GM12864 (cell line): ENCODE data around the gene PPCS.

Source experiments
- DNase-seq: peaks from one replicate; pipeline ENCODE4 v3.0.0-alpha.2; 2011; ENCODE audit warnings: low read depth
- H3K4me3 ChIP-seq: 2 replicates; pipeline ENCODE4 v1.5.1; 2011; ENCODE audit warnings: mild to moderate bottlenecking, low read depth, low read length, control low read depth
- TF ChIP-seq, protein P1 (sequence below): IDR thresholded peaks from 2 replicates; pipeline ENCODE4 v1.5.1; 2011; ENCODE audit warnings: low read depth, mild to moderate bottlenecking, moderate library complexity, low read length, control low read depth, inconsistent platforms; ENCODE audit errors: missing control alignments

The PPCS gene

DNA sequence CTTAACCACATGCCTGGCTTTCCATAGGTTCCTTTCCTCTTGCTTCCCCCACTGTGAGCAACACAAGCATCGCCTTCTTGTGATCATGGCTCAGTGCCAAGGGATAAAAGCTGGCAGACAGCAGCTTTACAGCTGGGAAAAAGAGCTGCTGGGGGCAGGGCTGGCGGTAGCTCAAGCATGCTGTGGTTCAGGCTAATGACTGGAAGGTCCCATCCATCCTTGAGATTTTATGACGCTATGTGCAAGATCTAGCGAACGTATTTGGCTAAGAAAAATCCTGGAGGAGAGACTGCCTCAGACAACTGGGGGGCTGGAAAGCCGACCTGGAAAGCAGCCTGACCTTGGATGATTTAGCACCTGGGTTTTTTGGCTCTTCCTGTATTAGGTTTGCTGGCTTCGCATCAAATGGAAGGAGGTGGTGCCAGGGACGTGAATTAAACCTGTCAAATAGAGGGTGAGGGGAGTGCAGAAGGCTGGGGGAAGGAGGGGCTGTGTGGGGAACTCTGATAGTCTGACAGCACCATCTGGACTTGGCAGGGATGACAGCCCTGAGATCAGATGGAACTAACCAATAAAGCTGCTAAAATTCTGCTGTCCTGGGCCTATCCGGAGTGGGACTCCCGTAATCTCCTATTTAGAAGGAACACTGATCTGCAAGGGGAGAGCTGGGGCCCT lies 35.3 kb upstream of the PPCS start:
- no peak overlapping the region for H3K4me3 ChIP-seq
- DNase-seq = no peak
- TF ChIP-seq, protein P1, sequence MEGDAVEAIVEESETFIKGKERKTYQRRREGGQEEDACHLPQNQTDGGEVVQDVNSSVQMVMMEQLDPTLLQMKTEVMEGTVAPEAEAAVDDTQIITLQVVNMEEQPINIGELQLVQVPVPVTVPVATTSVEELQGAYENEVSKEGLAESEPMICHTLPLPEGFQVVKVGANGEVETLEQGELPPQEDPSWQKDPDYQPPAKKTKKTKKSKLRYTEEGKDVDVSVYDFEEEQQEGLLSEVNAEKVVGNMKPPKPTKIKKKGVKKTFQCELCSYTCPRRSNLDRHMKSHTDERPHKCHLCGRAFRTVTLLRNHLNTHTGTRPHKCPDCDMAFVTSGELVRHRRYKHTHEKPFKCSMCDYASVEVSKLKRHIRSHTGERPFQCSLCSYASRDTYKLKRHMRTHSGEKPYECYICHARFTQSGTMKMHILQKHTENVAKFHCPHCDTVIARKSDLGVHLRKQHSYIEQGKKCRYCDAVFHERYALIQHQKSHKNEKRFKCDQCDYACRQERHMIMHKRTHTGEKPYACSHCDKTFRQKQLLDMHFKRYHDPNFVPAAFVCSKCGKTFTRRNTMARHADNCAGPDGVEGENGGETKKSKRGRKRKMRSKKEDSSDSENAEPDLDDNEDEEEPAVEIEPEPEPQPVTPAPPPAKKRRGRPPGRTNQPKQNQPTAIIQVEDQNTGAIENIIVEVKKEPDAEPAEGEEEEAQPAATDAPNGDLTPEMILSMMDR = no peak

DNA sequence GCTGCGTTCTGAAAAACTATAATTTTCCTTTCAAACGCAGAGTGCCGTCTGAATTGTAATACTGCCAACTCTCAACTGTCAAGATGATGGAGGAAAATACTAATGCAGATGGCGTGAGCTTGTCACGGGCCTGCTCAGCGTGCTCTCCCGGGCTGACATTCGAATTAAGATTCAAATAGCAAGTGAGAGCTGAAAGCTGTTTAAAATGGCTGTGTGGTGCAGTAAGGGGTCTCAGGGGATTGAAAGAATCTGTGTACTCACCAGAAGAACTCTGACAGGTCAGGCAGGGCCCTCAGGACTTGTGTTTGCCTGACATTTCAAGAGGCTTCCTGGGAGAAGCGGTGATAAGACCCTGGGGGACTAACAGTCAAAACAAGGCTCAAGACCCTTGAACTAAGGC lies 33.6 kb upstream of the PPCS start:
- H3K4me3 ChIP-seq = no peak overlapping the region
- TF ChIP-seq, protein P1 = no peak
- no peak for DNase-seq

DNA sequence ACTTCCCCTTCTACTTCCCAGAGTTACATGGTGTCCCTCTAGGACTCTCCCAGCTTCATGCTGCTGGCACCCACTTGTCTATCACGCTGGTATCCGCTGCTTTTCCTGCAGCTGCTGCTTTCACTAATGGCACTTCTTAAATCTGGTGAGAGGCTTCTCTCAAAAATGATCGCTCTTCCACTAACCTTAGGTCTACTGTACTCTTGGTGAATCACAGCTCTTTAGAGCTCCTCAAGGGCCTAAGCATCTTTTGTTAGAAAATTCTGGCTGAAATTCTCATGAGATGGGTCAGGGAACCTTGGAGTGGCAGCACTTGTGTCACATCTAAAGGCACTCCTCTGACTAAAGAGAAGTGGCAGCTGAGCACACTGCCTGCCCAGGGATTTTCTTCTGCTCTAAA lies 32.7 kb upstream of the PPCS start:
- no peak overlapping the region for H3K4me3 ChIP-seq
- no peak for DNase-seq
- TF ChIP-seq, protein P1 = no peak

DNA sequence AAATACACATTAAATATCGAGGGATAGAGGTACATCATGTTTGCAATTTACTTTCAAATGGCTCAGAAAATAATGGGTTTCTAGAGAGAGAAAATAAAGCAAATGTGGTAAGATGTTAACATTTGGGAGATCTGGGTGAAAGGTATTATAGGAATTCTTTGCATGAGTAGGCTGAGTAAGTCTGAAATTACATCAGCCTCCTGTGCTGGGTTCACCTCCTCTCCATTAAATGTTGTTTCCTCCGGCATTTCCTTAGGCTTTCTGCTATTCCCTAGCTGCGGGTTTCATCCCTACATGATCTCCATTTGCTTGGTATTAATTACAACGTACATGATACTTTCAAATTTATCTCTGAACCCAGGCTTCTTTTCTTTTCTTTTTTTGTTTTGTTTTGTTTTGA lies 32.1 kb upstream of the PPCS start:
- no peak for DNase-seq
- TF ChIP-seq, protein P1 = no peak
- H3K4me3 ChIP-seq = no peak overlapping the region

DNA sequence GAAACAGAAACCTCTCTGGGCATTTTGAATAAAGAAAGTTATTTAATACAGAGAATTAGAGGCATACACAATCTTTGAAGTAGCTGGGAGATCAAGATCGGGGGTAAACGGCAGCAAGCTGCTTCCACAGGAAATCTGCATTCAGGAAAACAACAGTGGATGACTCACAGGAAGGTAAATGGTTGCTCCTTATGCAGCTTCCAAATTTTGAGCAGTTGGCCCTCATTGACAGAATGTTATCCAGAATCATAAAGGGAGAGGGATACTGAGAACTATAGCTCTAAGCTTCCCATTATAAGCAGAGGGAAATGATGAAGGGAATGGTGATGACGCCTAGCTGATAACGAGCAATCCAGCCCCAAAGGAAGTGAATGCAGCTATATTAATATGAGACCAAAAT lies 29.1 kb upstream of the PPCS start:
- TF ChIP-seq, protein P1 = no peak
- H3K4me3 ChIP-seq = no peak overlapping the region
- DNase-seq = no peak

DNA sequence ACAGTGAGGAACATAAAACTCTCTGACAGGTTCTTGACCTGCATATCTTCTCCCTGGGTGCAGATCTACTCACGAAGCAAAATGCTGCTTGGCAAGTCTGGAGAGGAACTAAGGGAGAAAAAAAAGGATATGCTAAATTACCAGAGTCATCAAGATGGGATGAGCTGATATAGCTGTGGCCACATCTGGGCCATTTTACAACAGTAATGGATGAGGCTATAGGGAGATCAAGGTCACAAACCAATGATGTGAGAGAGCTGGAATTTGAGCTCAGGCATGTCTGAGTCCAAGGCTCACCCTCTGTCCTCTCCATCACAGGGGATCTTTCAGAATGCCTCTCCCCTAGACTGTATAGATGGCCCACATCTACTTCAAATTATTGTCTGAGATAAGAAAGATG lies 26.7 kb upstream of the PPCS start:
- TF ChIP-seq, protein P1 = no peak
- DNase-seq = no peak
- no peak overlapping the region for H3K4me3 ChIP-seq
